SU-DHL-6 (cell line): ENCODE measurements around the gene STARD7.

ENCODE experiments used
- H2AFZ ChIP-seq: fragments of 200-600 bp; sonication (generic); 2 replicates; pipeline ENCODE4 v1.6.1; 2014; ENCODE audit warnings: low read depth, mild to moderate bottlenecking, moderate library complexity, mixed read lengths, antibody characterized with exemption, low read length; ENCODE audit not compliant: severe bottlenecking
- H3F3A ChIP-seq: fragments of 200-600 bp; shearing (Covaris generic); 2 replicates; pipeline ENCODE4 v1.6.0; 2016; ENCODE audit warnings: antibody characterized with exemption, mild to moderate bottlenecking; ENCODE audit not compliant: insufficient read depth
- H3K27ac ChIP-seq: fragments of 200-600 bp; sonication (generic); 2 replicates; pipeline ENCODE4 v1.5.1; 2016; ENCODE audit warnings: low read depth, mild to moderate bottlenecking, low read length, moderate library complexity, mixed read lengths
- H3K27me3 ChIP-seq: fragments of 200-600 bp; sonication (generic), shearing (Covaris generic); 2 replicates; pipeline ENCODE4 v1.6.0; 2014; ENCODE audit warnings: mild to moderate bottlenecking, low read length
- H3K36me3 ChIP-seq: fragments of 200-600 bp; sonication (generic); 2 replicates; pipeline ENCODE4 v1.6.1; 2014; ENCODE audit warnings: mild to moderate bottlenecking, low read length, mixed read lengths
- H3K4me2 ChIP-seq: fragments of 300-600, 200-600 bp; shearing (Covaris generic), sonication (generic); 2 replicates; pipeline ENCODE4 v1.6.0; 2014; ENCODE audit warnings: low read length, low read depth, mild to moderate bottlenecking; ENCODE audit not compliant: poor library complexity, severe bottlenecking
- H3K4me3 ChIP-seq: fragments of 200-600 bp; sonication (generic); 2 replicates; pipeline ENCODE4 v1.5.1; 2014; ENCODE audit warnings: antibody characterized with exemption, low read length, mild to moderate bottlenecking, mixed read lengths; ENCODE audit not compliant: insufficient read depth, poor library complexity, severe bottlenecking
- H3K79me2 ChIP-seq: fragments of 200-600 bp; sonication (generic); 2 replicates; pipeline ENCODE4 v1.6.1; 2014; ENCODE audit warnings: mild to moderate bottlenecking, low read length, moderate library complexity; ENCODE audit not compliant: insufficient read depth
- H3K9ac ChIP-seq: fragments of 200-600 bp; sonication (generic); 2 replicates; pipeline ENCODE4 v1.7.0; 2014; ENCODE audit warnings: mild to moderate bottlenecking, low read length
- H3K9me2 ChIP-seq: fragments of 200-600 bp; sonication (generic); replicated peaks from 2 replicates; pipeline ENCODE4 v1.6.1; 2014; ENCODE audit warnings: low read length; ENCODE audit not compliant: insufficient read depth
- H3K9me3 ChIP-seq: fragments of 200-600 bp; sonication (generic); 2 replicates; pipeline ENCODE4 v1.6.1; 2014; ENCODE audit warnings: low read length, mixed read lengths; ENCODE audit not compliant: insufficient read depth
- H4K20me1 ChIP-seq: fragments of 200-600 bp; sonication (generic); 2 replicates; pipeline ENCODE4 v1.6.1; 2014; ENCODE audit warnings: low read depth, mild to moderate bottlenecking, antibody characterized with exemption, low read length, moderate library complexity, mixed read lengths
- EZH2phosphoT487 ChIP-seq: fragments of 200-600 bp; sonication (generic), shearing (Covaris generic); conservative IDR thresholded peaks from 2 replicates; pipeline ENCODE4 v1.6.1; 2018; ENCODE audit warnings: mild to moderate bottlenecking, antibody characterized with exemption, low read length, moderate library complexity, mixed read lengths
- TF ChIP-seq, protein P1 (sequence below): fragments of 200-600 bp; sonication (generic); IDR thresholded peaks from one replicate; pipeline ENCODE4 v1.5.1; 2017; ENCODE audit warnings: antibody characterized with exemption, mild to moderate bottlenecking, low read length, moderate library complexity; ENCODE audit not compliant: insufficient read depth, poor library complexity, severe bottlenecking

Gene STARD7

DNA sequence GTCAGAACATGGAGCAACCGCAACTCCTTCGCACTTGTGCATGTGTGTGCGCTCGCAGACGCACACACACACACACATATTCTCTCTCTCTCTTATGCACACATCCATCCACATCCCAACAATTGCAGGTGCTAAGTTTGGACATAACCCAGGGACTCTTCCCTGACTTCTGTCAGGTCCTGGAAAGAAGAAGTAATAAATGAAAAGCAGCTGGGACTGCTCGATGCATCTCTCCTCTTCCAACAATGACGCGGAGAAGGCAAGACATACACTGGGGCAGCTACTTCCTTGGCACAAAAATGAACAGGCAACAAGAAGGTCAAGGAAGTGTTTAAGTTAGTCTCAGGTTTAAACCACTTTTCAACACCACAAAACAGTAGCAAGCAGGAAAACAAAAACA is 23.6 kb downstream of the STARD7 start:
- Histone ChIP-seq H3K4me3 (no peak overlapping the region), H3F3A (peaks cover 11% of the 10 kb centered on the region; the same call in 1 of the 2 replicates), H3K79me2 (peaks cover 3% of the 10 kb centered on the region; the same call in 1 of the 2 replicates), H3K36me3 (peaks cover 19% of the 10 kb centered on the region), H3K27ac (no peak overlapping the region), H3K4me2 (no peak overlapping the region), H2AFZ (no peak overlapping the region), H3K9me3 (no peaks in the 10 kb centered on the region), H3K27me3 (no peaks in the 10 kb centered on the region), H4K20me1 (no peaks in the 10 kb centered on the region), H3K9ac (no peak overlapping the region), H3K9me2 (no peaks in the 10 kb centered on the region)
- TF ChIP-seq EZH2phosphoT487: no peak
- TF ChIP-seq, protein P1, sequence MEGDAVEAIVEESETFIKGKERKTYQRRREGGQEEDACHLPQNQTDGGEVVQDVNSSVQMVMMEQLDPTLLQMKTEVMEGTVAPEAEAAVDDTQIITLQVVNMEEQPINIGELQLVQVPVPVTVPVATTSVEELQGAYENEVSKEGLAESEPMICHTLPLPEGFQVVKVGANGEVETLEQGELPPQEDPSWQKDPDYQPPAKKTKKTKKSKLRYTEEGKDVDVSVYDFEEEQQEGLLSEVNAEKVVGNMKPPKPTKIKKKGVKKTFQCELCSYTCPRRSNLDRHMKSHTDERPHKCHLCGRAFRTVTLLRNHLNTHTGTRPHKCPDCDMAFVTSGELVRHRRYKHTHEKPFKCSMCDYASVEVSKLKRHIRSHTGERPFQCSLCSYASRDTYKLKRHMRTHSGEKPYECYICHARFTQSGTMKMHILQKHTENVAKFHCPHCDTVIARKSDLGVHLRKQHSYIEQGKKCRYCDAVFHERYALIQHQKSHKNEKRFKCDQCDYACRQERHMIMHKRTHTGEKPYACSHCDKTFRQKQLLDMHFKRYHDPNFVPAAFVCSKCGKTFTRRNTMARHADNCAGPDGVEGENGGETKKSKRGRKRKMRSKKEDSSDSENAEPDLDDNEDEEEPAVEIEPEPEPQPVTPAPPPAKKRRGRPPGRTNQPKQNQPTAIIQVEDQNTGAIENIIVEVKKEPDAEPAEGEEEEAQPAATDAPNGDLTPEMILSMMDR: no peak

DNA sequence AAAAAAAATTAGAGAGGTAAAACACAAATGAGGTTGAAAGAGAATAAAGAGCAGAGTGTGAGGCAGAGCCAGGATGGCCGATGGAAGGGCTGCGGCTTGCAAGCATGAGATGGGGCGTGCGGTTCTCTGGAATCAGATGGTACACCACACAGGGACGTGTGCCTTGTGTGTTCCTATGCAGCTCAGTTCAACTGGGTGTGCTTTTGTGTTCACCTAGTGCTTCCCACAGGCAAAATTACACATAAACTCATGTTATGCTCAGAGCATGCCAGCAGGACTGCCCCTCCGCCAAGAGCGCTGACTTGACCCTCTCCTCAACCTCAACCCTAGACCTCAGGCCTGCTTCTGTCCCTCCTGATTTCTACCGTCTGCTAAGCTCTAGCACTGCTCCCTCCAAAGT is 24.4 kb downstream of the STARD7 start:
- peaks cover 3% of the 10 kb centered on the region; the same call in 1 of the 2 replicates for H3K79me2 ChIP-seq
- peaks cover 11% of the 10 kb centered on the region; the same call in 1 of the 2 replicates for H3F3A ChIP-seq
- H3K4me3 ChIP-seq: no peak overlapping the region
- H3K27ac ChIP-seq: no peak overlapping the region
- no peaks in the 10 kb centered on the region for H4K20me1 ChIP-seq
- no peaks in the 10 kb centered on the region for H3K9me2 ChIP-seq
- no peak overlapping the region for H2AFZ ChIP-seq
- no peaks in the 10 kb centered on the region for H3K9me3 ChIP-seq
- H3K27me3 ChIP-seq: no peaks in the 10 kb centered on the region
- TF ChIP-seq, protein P1: no peak
- TF ChIP-seq EZH2phosphoT487: no peak
- H3K36me3 ChIP-seq: peaks cover 14% of the 10 kb centered on the region
- H3K9ac ChIP-seq: no peak overlapping the region
- no peak overlapping the region for H3K4me2 ChIP-seq

DNA sequence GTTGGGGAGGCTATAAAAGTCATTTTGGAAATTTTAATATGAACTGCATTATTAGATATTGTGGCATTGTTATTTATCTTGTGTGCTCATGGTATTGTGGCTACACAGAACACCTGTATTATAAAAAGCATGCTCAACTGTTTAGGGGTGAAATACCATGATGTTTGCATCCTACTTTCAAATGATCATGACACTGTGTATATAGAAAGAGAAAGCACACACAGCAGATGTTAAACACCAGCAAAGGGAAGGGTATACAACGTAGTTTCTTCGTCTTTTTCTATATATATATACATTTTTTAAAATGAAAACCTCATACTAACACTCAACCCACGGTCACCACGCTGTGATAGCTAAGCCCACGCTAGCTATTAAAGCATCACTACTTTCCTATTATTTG is 27.1 kb downstream of the STARD7 start:
- no peak for TF ChIP-seq EZH2phosphoT487
- TF ChIP-seq, protein P1: no peak
- Histone ChIP-seq H3K4me2 (no peak overlapping the region), H3K79me2 (no peaks in the 10 kb centered on the region), H3K36me3 (peaks cover 8% of the 10 kb centered on the region; the same call in 1 of the 2 replicates), H2AFZ (no peak overlapping the region), H3K9me3 (no peaks in the 10 kb centered on the region), H3K27me3 (no peaks in the 10 kb centered on the region), H4K20me1 (no peaks in the 10 kb centered on the region), H3K9me2 (no peaks in the 10 kb centered on the region), H3K4me3 (no peak overlapping the region), H3K9ac (no peak overlapping the region), H3K27ac (no peak overlapping the region), H3F3A (peaks cover 11% of the 10 kb centered on the region; the same call in 1 of the 2 replicates)
